ENCODE results near the gene RERE.

GRCh38 chr1:8863138-8863537 is 45.7 kb upstream of the RERE start:
- TF ChIP-seq, protein P1, sequence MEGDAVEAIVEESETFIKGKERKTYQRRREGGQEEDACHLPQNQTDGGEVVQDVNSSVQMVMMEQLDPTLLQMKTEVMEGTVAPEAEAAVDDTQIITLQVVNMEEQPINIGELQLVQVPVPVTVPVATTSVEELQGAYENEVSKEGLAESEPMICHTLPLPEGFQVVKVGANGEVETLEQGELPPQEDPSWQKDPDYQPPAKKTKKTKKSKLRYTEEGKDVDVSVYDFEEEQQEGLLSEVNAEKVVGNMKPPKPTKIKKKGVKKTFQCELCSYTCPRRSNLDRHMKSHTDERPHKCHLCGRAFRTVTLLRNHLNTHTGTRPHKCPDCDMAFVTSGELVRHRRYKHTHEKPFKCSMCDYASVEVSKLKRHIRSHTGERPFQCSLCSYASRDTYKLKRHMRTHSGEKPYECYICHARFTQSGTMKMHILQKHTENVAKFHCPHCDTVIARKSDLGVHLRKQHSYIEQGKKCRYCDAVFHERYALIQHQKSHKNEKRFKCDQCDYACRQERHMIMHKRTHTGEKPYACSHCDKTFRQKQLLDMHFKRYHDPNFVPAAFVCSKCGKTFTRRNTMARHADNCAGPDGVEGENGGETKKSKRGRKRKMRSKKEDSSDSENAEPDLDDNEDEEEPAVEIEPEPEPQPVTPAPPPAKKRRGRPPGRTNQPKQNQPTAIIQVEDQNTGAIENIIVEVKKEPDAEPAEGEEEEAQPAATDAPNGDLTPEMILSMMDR (IDR thresholded peaks at IDR 0.05): no peak
- no peak for TF ChIP-seq POLR2AphosphoS5 (IDR thresholded peaks at IDR 0.05)
- no peak for TF ChIP-seq EP300 (IDR thresholded peaks at IDR 0.05)
